Measurements from ENCODE around the gene TUBB3.
A peak's percentile ranks its signal among the peaks of the same experiment; 100 is the strongest.
"Not testable (repeated sequence)": the region's sequence is repeated elsewhere in the genome, so short reads cannot be mapped to it uniquely, and the experiment has no call there.

Gene TUBB3

GRCh38 chr16:89960966-89961365 is 37.8 kb downstream of the TUBB3 start:
- H3K36me3 ChIP-seq (ENCODE audit: control insufficient read depth, insufficient read depth, low read length): peaks cover 56% of the 10 kb centered on the region
- H3K27ac ChIP-seq (ENCODE audit: low read depth, low read length): no peak overlapping the region
- no peaks in the 10 kb centered on the region for H3K27me3 ChIP-seq (ENCODE audit: control insufficient read depth, insufficient read depth, low read length)

GRCh38 chr16:89961920-89962319 is 38.8 kb downstream of the TUBB3 start:
- Histone ChIP-seq H3K27ac (ENCODE audit: low read depth, low read length) (no peak overlapping the region), H3K36me3 (ENCODE audit: control insufficient read depth, insufficient read depth, low read length) (peaks cover 53% of the 10 kb centered on the region)

More at GRCh38 chr16:89960966-89961365, 37.8 kb downstream of the TUBB3 start:
- Histone ChIP-seq H3K9me3 (ENCODE audit: control insufficient read depth, insufficient read depth, low read depth, low read length) (no peaks in the 10 kb centered on the region), H3K4me1 (ENCODE audit: control insufficient read depth, insufficient read depth, low read length) (no peaks in the 10 kb centered on the region), H3K9ac (ENCODE audit: low read length) (no peak overlapping the region), H3K4me3 (ENCODE audit: low read depth, low read length) (no peak overlapping the region)

GRCh38 chr16:89962754-89963498 is 39.8 kb downstream of the TUBB3 start:
- H3K4me1 ChIP-seq (ENCODE audit: control insufficient read depth, insufficient read depth, low read length): no peaks in the 10 kb centered on the region
- peaks cover 43% of the 10 kb centered on the region for H3K36me3 ChIP-seq (ENCODE audit: control insufficient read depth, insufficient read depth, low read length)
- no peaks in the 10 kb centered on the region for H3K9me3 ChIP-seq (ENCODE audit: control insufficient read depth, insufficient read depth, low read depth, low read length)
- H3K27ac ChIP-seq (ENCODE audit: low read depth, low read length): no peak overlapping the region
- H3K9ac ChIP-seq (ENCODE audit: low read length): no peak overlapping the region
- H3K4me3 ChIP-seq (ENCODE audit: low read depth, low read length): no peak overlapping the region
- H3K27me3 ChIP-seq (ENCODE audit: control insufficient read depth, insufficient read depth, low read length): no peaks in the 10 kb centered on the region

More at GRCh38 chr16:89961920-89962319, 38.8 kb downstream of the TUBB3 start:
- Histone ChIP-seq H3K9me3 (ENCODE audit: control insufficient read depth, insufficient read depth, low read depth, low read length) (no peaks in the 10 kb centered on the region), H3K27me3 (ENCODE audit: control insufficient read depth, insufficient read depth, low read length) (no peaks in the 10 kb centered on the region), H3K9ac (ENCODE audit: low read length) (no peak overlapping the region), H3K4me3 (ENCODE audit: low read depth, low read length) (no peak overlapping the region), H3K4me1 (ENCODE audit: control insufficient read depth, insufficient read depth, low read length) (no peaks in the 10 kb centered on the region)

- Histone ChIP-seq H3K36me3 (ENCODE audit: control insufficient read depth, insufficient read depth, low read length) (peaks cover 30% of the 10 kb centered on the region), H3K4me3 (ENCODE audit: low read depth, low read length) (no peak overlapping the region), H3K9ac (ENCODE audit: low read length) (no peak overlapping the region)
These were observed 41.1 kb downstream of the TUBB3 start for GRCh38 chr16:89964201-89964600.

GRCh38 chr16:89965447-89966225 is 42.5 kb downstream of the TUBB3 start:
- Histone ChIP-seq H3K4me3 (ENCODE audit: low read depth, low read length) (no peak overlapping the region), H3K27me3 (ENCODE audit: control insufficient read depth, insufficient read depth, low read length) (no peaks in the 10 kb centered on the region), H3K9ac (ENCODE audit: low read length) (no peak overlapping the region), H3K27ac (ENCODE audit: low read depth, low read length) (no peak overlapping the region), H3K36me3 (ENCODE audit: control insufficient read depth, insufficient read depth, low read length) (peaks cover 28% of the 10 kb centered on the region), H3K9me3 (ENCODE audit: control insufficient read depth, insufficient read depth, low read depth, low read length) (peaks cover 5% of the 10 kb centered on the region; the same call in 1 of the 2 replicates), H3K4me1 (ENCODE audit: control insufficient read depth, insufficient read depth, low read length) (no peaks in the 10 kb centered on the region)

More at GRCh38 chr16:89964201-89964600, 41.1 kb downstream of the TUBB3 start:
- Histone ChIP-seq H3K27me3 (ENCODE audit: control insufficient read depth, insufficient read depth, low read length) (no peaks in the 10 kb centered on the region), H3K9me3 (ENCODE audit: control insufficient read depth, insufficient read depth, low read depth, low read length) (no peaks in the 10 kb centered on the region), H3K4me1 (ENCODE audit: control insufficient read depth, insufficient read depth, low read length) (no peaks in the 10 kb centered on the region), H3K27ac (ENCODE audit: low read depth, low read length) (no peak overlapping the region)

GRCh38 chr16:89966756-89967155 is 43.6 kb downstream of the TUBB3 start:
- Histone ChIP-seq H3K4me3 (ENCODE audit: low read depth, low read length) (no peak overlapping the region), H3K27me3 (ENCODE audit: control insufficient read depth, insufficient read depth, low read length) (no peaks in the 10 kb centered on the region), H3K36me3 (ENCODE audit: control insufficient read depth, insufficient read depth, low read length) (peaks cover 27% of the 10 kb centered on the region), H3K9me3 (ENCODE audit: control insufficient read depth, insufficient read depth, low read depth, low read length) (peaks cover 9% of the 10 kb centered on the region; the same call in 1 of the 2 replicates), H3K9ac (ENCODE audit: low read length) (no peak overlapping the region), H3K4me1 (ENCODE audit: control insufficient read depth, insufficient read depth, low read length) (0 out of 2 replicates have a peak, but pooled peaks cover 5% of the 10 kb centered on the region), H3K27ac (ENCODE audit: low read depth, low read length) (no peak overlapping the region)

- not testable (repeated sequence) for H3K9me3 ChIP-seq (ENCODE audit: control insufficient read depth, insufficient read depth, low read depth, low read length); H3K9ac ChIP-seq (ENCODE audit: low read length); H3K27me3 ChIP-seq (ENCODE audit: control insufficient read depth, insufficient read depth, low read length); H3K4me3 ChIP-seq (ENCODE audit: low read depth, low read length); H3K4me1 ChIP-seq (ENCODE audit: control insufficient read depth, insufficient read depth, low read length); H3K27ac ChIP-seq (ENCODE audit: low read depth, low read length)
- peaks cover 27% of the 10 kb centered on the region for H3K36me3 ChIP-seq (ENCODE audit: control insufficient read depth, insufficient read depth, low read length)
These were observed 44.3 kb downstream of the TUBB3 start for GRCh38 chr16:89967436-89967835.

- H3K27me3 ChIP-seq (ENCODE audit: control insufficient read depth, insufficient read depth, low read length); H3K9me3 ChIP-seq (ENCODE audit: control insufficient read depth, insufficient read depth, low read depth, low read length); H3K9ac ChIP-seq (ENCODE audit: low read length); H3K4me1 ChIP-seq (ENCODE audit: control insufficient read depth, insufficient read depth, low read length); H3K27ac ChIP-seq (ENCODE audit: low read depth, low read length); H3K4me3 ChIP-seq (ENCODE audit: low read depth, low read length): not testable (repeated sequence)
- peaks cover 27% of the 10 kb centered on the region for H3K36me3 ChIP-seq (ENCODE audit: control insufficient read depth, insufficient read depth, low read length)
These were observed 44.9 kb downstream of the TUBB3 start for GRCh38 chr16:89968074-89968473.

- H3K4me1 ChIP-seq (ENCODE audit: control insufficient read depth, insufficient read depth, low read length): 0 out of 2 replicates have a peak, but pooled peaks cover 5% of the 10 kb centered on the region
- H3K9ac ChIP-seq (ENCODE audit: low read length): no peak overlapping the region
- H3K27me3 ChIP-seq (ENCODE audit: control insufficient read depth, insufficient read depth, low read length): no peaks in the 10 kb centered on the region
- H3K27ac ChIP-seq (ENCODE audit: low read depth, low read length): no peak overlapping the region
- H3K36me3 ChIP-seq (ENCODE audit: control insufficient read depth, insufficient read depth, low read length): peaks cover 18% of the 10 kb centered on the region; the same call in 1 of the 2 replicates
- H3K9me3 ChIP-seq (ENCODE audit: control insufficient read depth, insufficient read depth, low read depth, low read length): peaks cover 9% of the 10 kb centered on the region; the same call in 1 of the 2 replicates
- no peak overlapping the region for H3K4me3 ChIP-seq (ENCODE audit: low read depth, low read length)
These were observed 46.7 kb downstream of the TUBB3 start for GRCh38 chr16:89969741-89970410.

- peak overlapping the region; percentile 90 for H3K4me3 ChIP-seq (ENCODE audit: low read depth, low read length)
- H3K9me3 ChIP-seq (ENCODE audit: control insufficient read depth, insufficient read depth, low read depth, low read length): peaks cover 9% of the 10 kb centered on the region; the same call in 1 of the 2 replicates
- peaks cover 19% of the 10 kb centered on the region; the same call in 1 of the 2 replicates for H3K36me3 ChIP-seq (ENCODE audit: control insufficient read depth, insufficient read depth, low read length)
- peak overlapping the region; percentile 99; the same call in 1 of the 2 replicates for H3K27ac ChIP-seq (ENCODE audit: low read depth, low read length)
- peak overlapping the region; percentile 98 for H3K9ac ChIP-seq (ENCODE audit: low read length)
- H3K27me3 ChIP-seq (ENCODE audit: control insufficient read depth, insufficient read depth, low read length): no peaks in the 10 kb centered on the region
- H3K4me1 ChIP-seq (ENCODE audit: control insufficient read depth, insufficient read depth, low read length): 0 out of 2 replicates have a peak, but pooled peaks cover 5% of the 10 kb centered on the region
These were observed 48.5 kb downstream of the TUBB3 start for GRCh38 chr16:89971495-89972243.

All from HUES6 (cell line).